Neural cell (in vitro differentiated cells): Measurements from ENCODE around the gene TMEM187. TPM values are rescaled to one million over a fixed set of nuclear protein-coding genes. Genes with fewer than 3 reads are reported as not detected.

Experiments used
- H2AFZ ChIP-seq: fragments of 200-600, 300-800 bp; sonication (generic), shearing (Covaris generic); 2 replicates; pipeline ENCODE4 v1.6.0; 2014; ENCODE audit warnings: low read depth, mild to moderate bottlenecking, antibody characterized with exemption, low read length, moderate library complexity
- H3F3A ChIP-seq: fragments of 200-600 bp; shearing (Covaris generic); 2 replicates; pipeline ENCODE4 v1.6.1; 2016; ENCODE audit warnings: mild to moderate bottlenecking, moderate library complexity, mixed read lengths, antibody characterized with exemption, low read length; ENCODE audit not compliant: insufficient read depth, poor library complexity, severe bottlenecking
- H3K27ac ChIP-seq: fragments of 200-600, 300-800 bp; sonication (generic), shearing (Covaris generic); 2 replicates; pipeline ENCODE4 v1.5.1; 2014; ENCODE audit warnings: mild to moderate bottlenecking, low read length, moderate library complexity
- H3K27me3 ChIP-seq: fragments of 300-800, 200-600 bp; sonication (generic), shearing (Covaris generic); 2 replicates; pipeline ENCODE4 v1.6.0; 2014; ENCODE audit warnings: mild to moderate bottlenecking, low read depth, low read length, moderate library complexity; ENCODE audit not compliant: insufficient read depth
- H3K36me3 ChIP-seq: fragments of 300-800, 200-600 bp; sonication (generic), shearing (Covaris generic); 2 replicates; pipeline ENCODE4 v1.5.1; 2014; ENCODE audit warnings: mild to moderate bottlenecking, antibody characterized with exemption, low read length, moderate library complexity; ENCODE audit not compliant: insufficient read depth
- H3K4me2 ChIP-seq: fragments of 300-800, 200-600 bp; sonication (generic), shearing (Covaris generic); 2 replicates; pipeline ENCODE4 v1.6.0; 2014; ENCODE audit warnings: mild to moderate bottlenecking, low read length
- H3K4me3 ChIP-seq: fragments of 300-800, 200-600 bp; sonication (generic), shearing (Covaris generic); 2 replicates; pipeline ENCODE4 v1.5.1; 2014; ENCODE audit warnings: mild to moderate bottlenecking, low read length, moderate library complexity
- H3K79me2 ChIP-seq: fragments of 200-600 bp; shearing (Covaris generic); replicated peaks from 2 replicates; pipeline ENCODE4 v1.6.0; 2014; ENCODE audit warnings: mild to moderate bottlenecking, low read length, moderate library complexity; ENCODE audit not compliant: insufficient read depth
- H3K9ac ChIP-seq: fragments of 300-800, 200-600 bp; sonication (generic), shearing (Covaris generic); 2 replicates; pipeline ENCODE4 v1.6.1; 2016; ENCODE audit warnings: mild to moderate bottlenecking, low read length, mixed read lengths
- H3K9me2 ChIP-seq: fragments of 200-600 bp; shearing (Covaris generic); 2 replicates; pipeline ENCODE4 v1.6.1; 2016; ENCODE audit warnings: mild to moderate bottlenecking, low read length, mixed read lengths; ENCODE audit not compliant: insufficient read depth
- H3K9me3 ChIP-seq: fragments of 200-600, 300-800 bp; sonication (generic), shearing (Covaris generic); 2 replicates; pipeline ENCODE4 v1.6.1; 2016; ENCODE audit warnings: mild to moderate bottlenecking, mixed run types, low read length, moderate library complexity, mixed read lengths
- H4K20me1 ChIP-seq: fragments of 200-600 bp; shearing (Covaris generic); 2 replicates; pipeline ENCODE4 v1.6.1; 2016; ENCODE audit warnings: mild to moderate bottlenecking, mixed run types; ENCODE audit not compliant: insufficient read depth
- CTCF ChIP-seq: fragments of 450-650 bp; IDR thresholded peaks from 2 replicates; pipeline ENCODE4 v1.5.1; 2014; ENCODE audit warnings: antibody characterized with exemption, mild to moderate bottlenecking, moderate library complexity; ENCODE audit not compliant: poor library complexity, severe bottlenecking
- EP300 ChIP-seq: fragments of 450-650 bp; conservative IDR thresholded peaks from 2 replicates; pipeline ENCODE4 v1.6.1; 2014; ENCODE audit warnings: antibody characterized with exemption, mild to moderate bottlenecking, moderate library complexity; ENCODE audit not compliant: poor library complexity, severe bottlenecking
- EZH2 ChIP-seq: fragments of 200-600, 300-800 bp; shearing (Covaris generic), sonication (generic); IDR thresholded peaks from 2 replicates; pipeline ENCODE4 v1.6.1; 2014; ENCODE audit warnings: antibody characterized with exemption, low read length, borderline replicate concordance, mild to moderate bottlenecking; ENCODE audit not compliant: insufficient read depth, poor library complexity, severe bottlenecking
- MXI1 ChIP-seq: fragments of 450-650 bp; conservative IDR thresholded peaks from 2 replicates; pipeline ENCODE4 v1.6.1; 2014; ENCODE audit warnings: antibody characterized with exemption, mild to moderate bottlenecking; ENCODE audit not compliant: poor library complexity, severe bottlenecking
- POLR2AphosphoS5 ChIP-seq: IDR thresholded peaks from 2 replicates; pipeline ENCODE4 v1.6.1; 2012
- RAD21 ChIP-seq: fragments of 450-650 bp; conservative IDR thresholded peaks from 2 replicates; pipeline ENCODE4 v1.6.1; 2014; ENCODE audit warnings: antibody characterized with exemption, mild to moderate bottlenecking, moderate library complexity
- SMC3 ChIP-seq: fragments of 450-650 bp; conservative IDR thresholded peaks from 2 replicates; pipeline ENCODE4 v1.6.1; 2014; ENCODE audit warnings: antibody characterized with exemption, mild to moderate bottlenecking, moderate library complexity; ENCODE audit not compliant: poor library complexity
- TAF1 ChIP-seq: IDR thresholded peaks from 2 replicates; pipeline ENCODE4 v1.6.1; 2012; ENCODE audit warnings: low read depth
- polyA plus RNA-seq: library from polyadenylated mRNA; depleted of rRNA; stranded (reverse); fragments of >200 nt; gene quantifications from 2 replicates; pipeline ENCODE4 v1.2.3, GENCODE V29; 2014
- TF ChIP-seq, protein P1 (sequence below): IDR thresholded peaks from 2 replicates; pipeline ENCODE4 v1.6.1; 2012; ENCODE audit warnings: borderline replicate concordance

Gene TMEM187
- polyA plus RNA-seq, 1 donor from 2014 or later = 5.2 TPM

GRCh38 chrX:154030715-154031305, 58.3 kb downstream of the TMEM187 start:
- Histone ChIP-seq H3K27me3 (no peaks in the 10 kb centered on the region), H3K9me2 (no peaks in the 10 kb centered on the region), H3K36me3 (no peaks in the 10 kb centered on the region), H3K4me2 (no peak overlapping the region), H4K20me1 (no peaks in the 10 kb centered on the region), H3K9me3 (no peaks in the 10 kb centered on the region), H3K79me2 (no peaks in the 10 kb centered on the region), H2AFZ (no peak overlapping the region), H3K27ac (no peak overlapping the region), H3K9ac (no peak overlapping the region), H3F3A (no peaks in the 10 kb centered on the region), H3K4me3 (no peak overlapping the region)
- TF ChIP-seq MXI1 (no peak), CTCF (no peak), RAD21 (no peak), TAF1 (no peak), EZH2 (no peak), EP300 (no peak), POLR2AphosphoS5 (no peak), SMC3 (no peak)
- TF ChIP-seq, protein P1, sequence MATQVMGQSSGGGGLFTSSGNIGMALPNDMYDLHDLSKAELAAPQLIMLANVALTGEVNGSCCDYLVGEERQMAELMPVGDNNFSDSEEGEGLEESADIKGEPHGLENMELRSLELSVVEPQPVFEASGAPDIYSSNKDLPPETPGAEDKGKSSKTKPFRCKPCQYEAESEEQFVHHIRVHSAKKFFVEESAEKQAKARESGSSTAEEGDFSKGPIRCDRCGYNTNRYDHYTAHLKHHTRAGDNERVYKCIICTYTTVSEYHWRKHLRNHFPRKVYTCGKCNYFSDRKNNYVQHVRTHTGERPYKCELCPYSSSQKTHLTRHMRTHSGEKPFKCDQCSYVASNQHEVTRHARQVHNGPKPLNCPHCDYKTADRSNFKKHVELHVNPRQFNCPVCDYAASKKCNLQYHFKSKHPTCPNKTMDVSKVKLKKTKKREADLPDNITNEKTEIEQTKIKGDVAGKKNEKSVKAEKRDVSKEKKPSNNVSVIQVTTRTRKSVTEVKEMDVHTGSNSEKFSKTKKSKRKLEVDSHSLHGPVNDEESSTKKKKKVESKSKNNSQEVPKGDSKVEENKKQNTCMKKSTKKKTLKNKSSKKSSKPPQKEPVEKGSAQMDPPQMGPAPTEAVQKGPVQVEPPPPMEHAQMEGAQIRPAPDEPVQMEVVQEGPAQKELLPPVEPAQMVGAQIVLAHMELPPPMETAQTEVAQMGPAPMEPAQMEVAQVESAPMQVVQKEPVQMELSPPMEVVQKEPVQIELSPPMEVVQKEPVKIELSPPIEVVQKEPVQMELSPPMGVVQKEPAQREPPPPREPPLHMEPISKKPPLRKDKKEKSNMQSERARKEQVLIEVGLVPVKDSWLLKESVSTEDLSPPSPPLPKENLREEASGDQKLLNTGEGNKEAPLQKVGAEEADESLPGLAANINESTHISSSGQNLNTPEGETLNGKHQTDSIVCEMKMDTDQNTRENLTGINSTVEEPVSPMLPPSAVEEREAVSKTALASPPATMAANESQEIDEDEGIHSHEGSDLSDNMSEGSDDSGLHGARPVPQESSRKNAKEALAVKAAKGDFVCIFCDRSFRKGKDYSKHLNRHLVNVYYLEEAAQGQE = no peak

DNA sequence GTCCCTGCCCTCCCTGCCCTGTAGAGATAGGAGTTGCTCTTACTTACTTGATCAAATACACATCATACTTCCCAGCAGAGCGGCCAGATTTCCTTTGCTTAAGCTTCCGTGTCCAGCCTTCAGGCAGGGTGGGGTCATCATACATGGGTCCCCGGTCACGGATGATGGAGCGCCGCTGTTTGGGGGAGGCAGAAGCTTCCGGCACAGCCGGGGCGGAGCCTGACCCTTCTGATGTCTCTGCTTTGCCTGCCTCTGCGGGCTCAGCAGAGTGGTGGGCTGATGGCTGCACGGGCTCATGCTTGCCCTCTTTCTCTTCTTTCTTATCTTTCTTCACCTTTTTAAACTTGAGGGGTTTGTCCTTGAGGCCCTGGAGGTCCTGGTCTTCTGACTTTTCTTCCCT, 59.6 kb downstream of the TMEM187 start:
- H2AFZ ChIP-seq = no peak overlapping the region
- H3K4me3 ChIP-seq = no peak overlapping the region
- no peaks in the 10 kb centered on the region for H4K20me1 ChIP-seq
- no peaks in the 10 kb centered on the region for H3K27me3 ChIP-seq
- H3K9me2 ChIP-seq = no peaks in the 10 kb centered on the region
- no peaks in the 10 kb centered on the region for H3K79me2 ChIP-seq
- no peaks in the 10 kb centered on the region for H3F3A ChIP-seq
- TF ChIP-seq MXI1 (no peak), EZH2 (no peak), TAF1 (no peak), CTCF (no peak)
- H3K4me2 ChIP-seq = no peak overlapping the region
- H3K9ac ChIP-seq = no peak overlapping the region
- H3K27ac ChIP-seq = no peak overlapping the region
- H3K9me3 ChIP-seq = no peaks in the 10 kb centered on the region
- no peaks in the 10 kb centered on the region for H3K36me3 ChIP-seq
